HG03442 (cell line): ENCODE measurements around the gene ZNF479.
"Not testable (repeated sequence)": the region's sequence is repeated elsewhere in the genome, so short reads cannot be mapped to it uniquely, and the experiment has no call there.

Experiments
- ATAC-seq: cut with Tn5 transposase; IDR thresholded peaks from one replicate; pipeline ENCODE4 v1.9.1; 2021; ENCODE audit warnings: mild to moderate bottlenecking, moderate library complexity; ENCODE audit not compliant: unreplicated experiment

ZNF479 gene

GRCh38 chr7:57132336-57132735, at the start of gene ZNF479:
Gene ZNF479 (minus strand): TSS chr7:57132436. CDS start chr7:57132324, 112 bp downstream.
- not testable (repeated sequence) for ATAC-seq

GRCh38 chr7:57182031-57182430, 49.8 kb upstream of the ZNF479 start:
- no peak for ATAC-seq

GRCh38 chr7:57181281-57181680, 49.0 kb upstream of the ZNF479 start:
- no peak for ATAC-seq

DNA sequence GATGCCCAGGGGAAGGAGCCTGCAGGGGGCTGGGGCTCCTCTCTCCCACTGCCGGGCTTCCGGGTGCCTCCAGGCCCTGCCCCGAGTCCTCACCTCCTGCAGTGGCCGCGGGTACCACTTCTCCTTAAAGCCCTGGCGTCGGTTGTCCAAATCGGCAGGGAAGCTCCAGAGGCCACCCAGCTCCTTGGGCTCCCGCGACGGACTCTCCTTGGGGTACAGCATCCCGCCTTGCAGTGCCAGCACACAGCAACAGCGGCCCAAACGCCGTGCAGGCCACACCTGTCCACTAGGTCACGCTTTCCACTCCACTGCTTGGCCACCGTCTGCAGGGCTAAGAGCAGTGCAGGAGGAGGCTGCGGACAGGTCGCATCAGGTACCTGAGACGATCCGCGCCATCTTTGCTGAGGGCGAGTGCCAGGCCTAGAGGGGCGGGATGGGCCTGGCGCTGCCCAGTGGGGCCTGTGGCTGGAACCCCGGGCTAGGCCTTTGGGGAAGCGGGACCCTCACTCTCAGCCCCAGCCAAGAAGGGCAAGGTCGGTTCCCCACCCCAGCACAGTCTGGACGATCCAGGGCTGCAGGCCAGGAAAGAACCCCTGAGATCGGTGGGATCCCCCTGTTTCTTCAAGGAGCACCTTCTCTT, 47.7 kb upstream of the ZNF479 start:
- no peak for ATAC-seq

DNA sequence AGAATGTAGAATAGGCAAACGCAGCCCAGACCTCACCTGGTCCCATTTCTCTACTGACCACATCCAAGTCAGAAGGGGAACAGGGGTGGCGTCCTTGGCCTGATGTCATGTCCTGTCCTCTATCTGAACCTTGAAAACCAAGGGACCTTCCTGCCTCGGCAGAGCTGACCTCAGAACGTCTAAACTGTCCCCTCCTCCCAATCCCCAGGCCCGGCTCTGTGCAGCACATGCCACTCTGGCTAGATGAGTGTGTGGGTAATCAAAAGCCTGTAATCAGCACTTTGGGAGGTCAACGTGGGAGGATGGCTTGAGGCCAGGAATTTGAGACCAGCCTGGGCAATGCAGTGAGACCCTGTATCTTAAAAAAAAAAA, 46.5 kb upstream of the ZNF479 start:
- no peak for ATAC-seq

DNA sequence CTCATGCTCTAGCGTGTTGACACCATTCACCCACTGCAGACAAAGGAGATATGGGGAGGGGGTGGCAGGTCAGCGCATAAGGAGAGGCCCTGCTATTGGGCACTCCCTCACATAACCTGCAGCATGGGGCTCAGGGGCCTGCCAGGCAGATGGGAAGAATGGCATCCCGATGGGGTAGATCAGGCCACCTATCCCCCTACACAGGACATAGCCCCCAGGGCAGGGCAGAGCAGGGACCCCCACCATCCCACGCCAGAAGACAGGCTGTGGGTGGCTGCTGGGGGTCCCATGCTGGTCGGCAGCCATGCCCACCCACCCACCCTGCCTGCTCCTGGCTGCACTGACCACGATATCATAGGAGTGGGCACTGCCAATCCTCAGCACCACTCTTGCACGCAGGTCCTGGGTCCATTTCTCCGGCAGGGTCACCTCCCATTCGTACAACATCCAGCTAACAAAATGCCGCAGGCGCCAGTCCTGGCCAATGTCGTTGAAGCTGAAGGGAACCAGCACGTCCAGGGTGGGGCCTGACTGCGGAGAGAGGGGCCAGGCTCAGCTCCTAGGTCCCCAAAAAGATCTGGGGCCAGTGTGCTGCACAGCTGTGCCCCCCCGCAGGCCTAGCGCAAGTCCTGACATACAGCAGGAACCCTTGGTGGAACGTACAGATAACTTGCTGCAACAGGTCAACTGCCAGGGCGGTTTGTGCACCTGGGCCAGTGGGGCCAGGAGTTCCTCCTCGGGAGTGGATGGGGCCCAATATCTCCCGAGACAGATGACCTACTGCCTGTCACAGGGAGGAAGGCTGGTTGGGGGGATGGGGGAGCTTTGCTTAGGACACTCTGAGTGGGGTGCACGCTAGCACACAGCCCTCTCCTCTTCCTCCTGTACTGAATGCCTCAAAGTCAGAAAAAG, 45.9 kb upstream of the ZNF479 start:
- no peak for ATAC-seq

DNA sequence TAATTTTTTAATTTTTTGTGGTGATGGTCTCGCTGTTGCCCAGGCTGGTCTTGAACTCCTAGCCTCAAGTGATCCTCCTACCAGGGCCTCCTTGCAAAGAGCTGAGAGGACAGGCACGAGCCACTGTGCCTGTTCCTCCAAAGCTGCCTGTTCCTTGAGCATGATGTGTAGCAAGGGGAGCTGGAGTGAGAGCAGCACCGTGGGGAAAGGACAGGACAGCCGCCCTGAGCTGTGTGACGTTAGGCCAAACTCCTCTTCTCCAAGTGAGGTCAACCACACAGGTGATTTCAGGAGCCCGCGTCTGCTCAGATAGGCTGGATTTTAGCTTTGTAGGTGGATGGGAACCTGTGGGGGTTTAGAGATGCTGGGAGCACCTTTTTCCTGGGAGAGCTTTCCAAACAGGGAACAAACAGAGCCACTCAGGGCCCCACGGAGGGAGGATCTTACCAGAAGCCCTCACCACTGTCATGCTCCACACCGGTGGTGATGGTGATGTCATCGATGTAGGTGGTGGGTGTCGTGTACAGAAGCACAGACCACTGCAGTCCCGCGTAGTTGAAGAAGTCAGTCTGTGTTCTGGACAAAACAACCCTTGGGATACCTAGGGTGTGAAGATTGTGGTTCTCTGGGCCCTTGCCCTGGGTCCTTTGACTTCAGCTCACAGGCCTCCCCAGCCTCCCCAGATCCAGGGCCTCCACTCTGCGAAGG, 44.8 kb upstream of the ZNF479 start:
- no peak for ATAC-seq

DNA sequence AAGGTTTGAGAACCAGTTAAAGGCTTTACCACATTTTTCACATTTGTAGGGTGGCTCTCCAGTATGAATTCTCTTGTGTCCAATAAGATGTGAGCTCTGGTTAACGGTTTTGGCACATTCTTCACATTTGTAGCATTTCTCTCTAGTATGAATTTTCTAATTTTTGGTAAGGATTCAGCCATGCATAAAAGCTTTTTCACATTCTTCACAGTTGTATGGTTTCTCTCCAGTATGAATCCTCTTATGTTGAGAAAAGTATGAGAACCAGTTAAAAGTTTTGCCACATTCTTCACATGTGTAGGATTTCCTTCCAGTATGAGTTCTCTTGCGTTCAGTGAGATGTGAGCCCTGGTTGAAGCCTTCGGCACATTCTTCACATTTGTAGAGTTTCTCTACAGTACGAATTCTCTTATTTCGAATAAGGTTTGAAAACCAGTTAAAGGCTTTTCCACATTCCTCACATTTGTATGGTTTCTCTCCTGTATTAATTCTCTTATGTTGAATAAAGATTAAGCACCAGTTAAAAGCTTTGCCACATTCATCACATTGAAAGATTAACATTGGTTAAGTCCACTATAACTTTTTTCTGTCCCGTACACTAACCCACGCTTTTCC, 33.2 kb upstream of the ZNF479 start:
- ATAC-seq: no peak

DNA sequence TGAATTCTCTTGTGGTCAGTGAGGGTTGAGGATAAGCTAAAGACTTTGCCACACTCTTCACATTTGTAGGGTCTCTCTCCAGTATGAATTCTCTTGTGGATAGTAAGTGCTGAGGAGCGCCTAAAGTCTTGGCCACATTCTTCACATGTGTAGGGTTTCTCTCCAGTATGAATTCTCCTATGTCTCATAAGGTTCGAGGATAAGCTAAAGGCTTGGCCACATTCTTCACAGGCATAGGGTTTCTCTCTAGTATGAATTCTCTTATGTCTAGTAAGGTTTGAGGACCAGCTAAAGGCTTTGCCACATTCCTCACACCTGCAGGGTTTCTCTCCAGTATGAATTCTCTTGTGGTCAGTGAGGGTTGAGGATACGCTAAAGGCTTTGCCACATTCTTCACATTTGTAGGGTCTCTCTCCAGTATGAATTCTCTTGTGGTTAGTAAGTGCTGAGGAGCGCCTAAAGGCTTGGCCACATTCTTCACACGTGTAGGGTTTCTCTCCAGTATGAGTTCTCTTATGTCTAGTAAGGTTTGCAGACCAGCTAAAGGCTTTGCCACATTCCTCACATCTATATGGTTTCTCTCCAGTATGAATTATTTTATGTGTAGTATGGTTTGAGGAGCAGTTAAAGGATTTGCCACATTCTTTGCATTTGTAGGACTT, 12.0 kb downstream of the ZNF479 start:
- ATAC-seq: not testable (repeated sequence)
